ENCODE results near the gene APOH.
"Not testable (repeated sequence)": the region's sequence is repeated elsewhere in the genome, so short reads cannot be mapped to it uniquely, and the experiment has no call there.

The APOH gene

DNA sequence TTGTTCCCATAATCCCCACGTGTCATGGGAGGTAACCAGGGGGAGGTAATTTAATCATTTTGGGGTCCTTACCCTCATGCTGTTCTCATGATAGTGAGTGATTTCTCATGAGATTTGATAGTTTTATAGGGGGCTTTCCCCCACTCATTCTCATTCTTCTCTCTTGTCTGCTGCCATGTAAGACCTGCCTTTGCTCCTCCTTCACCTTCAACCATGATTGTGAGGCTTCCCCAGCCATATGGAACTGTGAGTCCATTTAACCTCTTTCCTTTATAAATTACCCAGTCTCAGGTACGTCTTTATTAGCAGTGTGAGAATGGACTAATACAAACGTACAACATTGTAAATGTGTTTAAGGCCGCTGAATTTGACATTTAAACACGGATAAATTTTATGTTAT lies 35.5 kb upstream of the APOH start:
- Histone ChIP-seq H3K4me3 (ENCODE audit: low read length in 2 of 2) (no peak overlapping the region), H3K4me1 (ENCODE audit: control insufficient read depth in 2 of 2, insufficient read depth in 2 of 2, low read length in 2 of 2) (no peaks in the 10 kb centered on the region), H3K9me3 (ENCODE audit: control insufficient read depth in 2 of 2, low read length in 2 of 2) (no peaks in the 10 kb centered on the region), H3K36me3 (ENCODE audit: control insufficient read depth in 2 of 2, insufficient read depth in 2 of 2, low read length in 2 of 2) (no peaks in the 10 kb centered on the region), H3K27me3 (ENCODE audit: control insufficient read depth in 2 of 2, insufficient read depth in 2 of 2, low read length in 2 of 2) (no peaks in the 10 kb centered on the region), H3K27ac (ENCODE audit: low read depth in 2 of 2, low read length in 2 of 2) (no peak overlapping the region), H3K9ac (ENCODE audit: low read depth in 1 of 2, low read length in 2 of 2) (no peak overlapping the region)

- H3K4me3 ChIP-seq (ENCODE audit: low read length in 2 of 2) = no peak overlapping the region
- no peak overlapping the region for H3K27ac ChIP-seq (ENCODE audit: low read depth in 2 of 2, low read length in 2 of 2)
- H3K4me1 ChIP-seq (ENCODE audit: control insufficient read depth in 2 of 2, insufficient read depth in 2 of 2, low read length in 2 of 2) = no peaks in the 10 kb centered on the region
- no peaks in the 10 kb centered on the region for H3K36me3 ChIP-seq (ENCODE audit: control insufficient read depth in 2 of 2, insufficient read depth in 2 of 2, low read length in 2 of 2)
- H3K9me3 ChIP-seq (ENCODE audit: control insufficient read depth in 2 of 2, low read length in 2 of 2) = no peaks in the 10 kb centered on the region
- H3K9ac ChIP-seq (ENCODE audit: low read depth in 1 of 2, low read length in 2 of 2) = no peak overlapping the region
- H3K27me3 ChIP-seq (ENCODE audit: control insufficient read depth in 2 of 2, insufficient read depth in 2 of 2, low read length in 2 of 2) = no peaks in the 10 kb centered on the region
Measured at GRCh38 chr17:66262767-66263166, 33.6 kb upstream of the APOH start.

DNA sequence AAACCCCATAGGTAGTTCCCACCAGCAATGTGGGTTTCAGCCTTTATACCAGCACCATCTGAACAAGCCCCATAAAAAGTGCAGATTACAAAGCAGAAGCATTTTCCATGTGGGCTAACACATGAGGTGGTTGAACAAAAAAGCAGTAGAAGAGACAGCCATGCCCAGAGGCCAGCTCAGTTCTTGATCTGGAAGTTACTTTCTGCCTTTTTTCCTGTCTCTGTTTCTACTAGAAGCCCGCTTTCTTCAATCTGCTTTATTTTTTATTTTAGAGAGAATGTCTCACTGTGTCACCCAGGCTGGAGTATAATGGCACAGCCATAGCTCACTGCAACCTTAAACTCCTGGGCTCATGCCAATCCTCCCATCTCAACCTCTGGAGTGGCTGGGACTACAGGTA lies 31.5 kb upstream of the APOH start:
- Histone ChIP-seq H3K9ac (ENCODE audit: low read depth in 1 of 2, low read length in 2 of 2) (no peak overlapping the region), H3K4me3 (ENCODE audit: low read length in 2 of 2) (no peak overlapping the region)

GRCh38 chr17:66260275-66260674 lies 31.1 kb upstream of the APOH start:
- no peaks in the 10 kb centered on the region for H3K36me3 ChIP-seq (ENCODE audit: control insufficient read depth in 2 of 2, insufficient read depth in 2 of 2, low read length in 2 of 2)
- H3K9ac ChIP-seq (ENCODE audit: low read depth in 1 of 2, low read length in 2 of 2) = no peak overlapping the region
- H3K9me3 ChIP-seq (ENCODE audit: control insufficient read depth in 2 of 2, low read length in 2 of 2) = no peaks in the 10 kb centered on the region
- no peaks in the 10 kb centered on the region for H3K4me1 ChIP-seq (ENCODE audit: control insufficient read depth in 2 of 2, insufficient read depth in 2 of 2, low read length in 2 of 2)
- H3K27ac ChIP-seq (ENCODE audit: low read depth in 2 of 2, low read length in 2 of 2) = no peak overlapping the region
- no peak overlapping the region for H3K4me3 ChIP-seq (ENCODE audit: low read length in 2 of 2)
- H3K27me3 ChIP-seq (ENCODE audit: control insufficient read depth in 2 of 2, insufficient read depth in 2 of 2, low read length in 2 of 2) = no peaks in the 10 kb centered on the region

More for the DNA sequence above, 31.5 kb upstream of the APOH start:
- H3K27ac ChIP-seq (ENCODE audit: low read depth in 2 of 2, low read length in 2 of 2) = no peak overlapping the region
- no peaks in the 10 kb centered on the region for H3K36me3 ChIP-seq (ENCODE audit: control insufficient read depth in 2 of 2, insufficient read depth in 2 of 2, low read length in 2 of 2)
- no peaks in the 10 kb centered on the region for H3K27me3 ChIP-seq (ENCODE audit: control insufficient read depth in 2 of 2, insufficient read depth in 2 of 2, low read length in 2 of 2)
- H3K4me1 ChIP-seq (ENCODE audit: control insufficient read depth in 2 of 2, insufficient read depth in 2 of 2, low read length in 2 of 2) = no peaks in the 10 kb centered on the region
- H3K9me3 ChIP-seq (ENCODE audit: control insufficient read depth in 2 of 2, low read length in 2 of 2) = no peaks in the 10 kb centered on the region

DNA sequence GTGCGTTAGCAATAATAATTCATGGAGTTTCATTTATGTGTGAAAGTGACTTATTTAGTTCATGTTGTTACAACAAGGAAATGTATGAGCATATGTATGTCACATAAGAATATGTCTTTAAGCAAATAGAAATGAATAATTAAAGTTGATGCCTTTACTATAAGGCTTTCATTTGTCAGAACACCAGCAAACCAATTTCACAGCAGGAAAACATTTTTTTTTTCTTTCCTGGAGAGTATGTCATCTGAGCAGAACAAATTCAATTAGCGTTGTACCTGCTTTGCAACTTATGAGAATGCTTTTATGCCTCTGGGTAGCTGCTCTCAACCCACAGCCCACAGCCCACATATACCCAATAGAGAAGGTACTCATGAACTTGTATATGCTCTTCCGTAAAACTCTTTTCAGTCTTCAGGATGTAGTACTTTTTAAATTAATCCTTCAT lies 26.3 kb upstream of the APOH start:
- Histone ChIP-seq H3K9me3 (ENCODE audit: control insufficient read depth in 2 of 2, low read length in 2 of 2) (no peaks in the 10 kb centered on the region), H3K4me3 (ENCODE audit: low read length in 2 of 2) (no peak overlapping the region), H3K27me3 (ENCODE audit: control insufficient read depth in 2 of 2, insufficient read depth in 2 of 2, low read length in 2 of 2) (no peaks in the 10 kb centered on the region), H3K27ac (ENCODE audit: low read depth in 2 of 2, low read length in 2 of 2) (no peak overlapping the region), H3K36me3 (ENCODE audit: control insufficient read depth in 2 of 2, insufficient read depth in 2 of 2, low read length in 2 of 2) (no peaks in the 10 kb centered on the region), H3K4me1 (ENCODE audit: control insufficient read depth in 2 of 2, insufficient read depth in 2 of 2, low read length in 2 of 2) (no peaks in the 10 kb centered on the region), H3K9ac (ENCODE audit: low read depth in 1 of 2, low read length in 2 of 2) (no peak overlapping the region)

DNA sequence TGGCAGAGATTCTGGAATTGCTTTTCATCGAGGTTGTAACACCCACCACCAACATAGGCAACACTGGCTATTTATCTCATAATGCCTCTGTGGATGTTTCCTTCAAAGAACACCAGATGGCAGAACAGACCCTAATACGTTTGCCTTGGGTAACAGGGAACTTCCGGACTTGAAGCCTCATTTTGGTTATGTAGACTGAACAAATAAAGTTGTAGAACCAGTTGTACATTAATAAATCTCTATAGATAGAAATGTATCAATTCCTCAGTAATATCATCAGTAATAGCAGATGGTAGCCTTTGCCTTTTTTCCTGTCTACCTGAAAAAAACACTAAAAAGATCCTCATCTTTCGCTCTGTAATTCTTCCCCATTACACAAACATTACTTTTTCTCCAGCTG lies 25.9 kb upstream of the APOH start:
- Histone ChIP-seq H3K9me3 (ENCODE audit: control insufficient read depth in 2 of 2, low read length in 2 of 2) (no peaks in the 10 kb centered on the region), H3K36me3 (ENCODE audit: control insufficient read depth in 2 of 2, insufficient read depth in 2 of 2, low read length in 2 of 2) (no peaks in the 10 kb centered on the region), H3K27me3 (ENCODE audit: control insufficient read depth in 2 of 2, insufficient read depth in 2 of 2, low read length in 2 of 2) (no peaks in the 10 kb centered on the region), H3K27ac (ENCODE audit: low read depth in 2 of 2, low read length in 2 of 2) (no peak overlapping the region), H3K4me3 (ENCODE audit: low read length in 2 of 2) (no peak overlapping the region), H3K9ac (ENCODE audit: low read depth in 1 of 2, low read length in 2 of 2) (no peak overlapping the region), H3K4me1 (ENCODE audit: control insufficient read depth in 2 of 2, insufficient read depth in 2 of 2, low read length in 2 of 2) (no peaks in the 10 kb centered on the region)

GRCh38 chr17:66253458-66253857 lies 24.2 kb upstream of the APOH start:
- H3K4me1 ChIP-seq (ENCODE audit: control insufficient read depth in 2 of 2, insufficient read depth in 2 of 2, low read length in 2 of 2); H3K36me3 ChIP-seq (ENCODE audit: control insufficient read depth in 2 of 2, insufficient read depth in 2 of 2, low read length in 2 of 2); H3K4me3 ChIP-seq (ENCODE audit: low read length in 2 of 2); H3K27ac ChIP-seq (ENCODE audit: low read depth in 2 of 2, low read length in 2 of 2); H3K9me3 ChIP-seq (ENCODE audit: control insufficient read depth in 2 of 2, low read length in 2 of 2); H3K9ac ChIP-seq (ENCODE audit: low read depth in 1 of 2, low read length in 2 of 2); H3K27me3 ChIP-seq (ENCODE audit: control insufficient read depth in 2 of 2, insufficient read depth in 2 of 2, low read length in 2 of 2): not testable (repeated sequence)

DNA sequence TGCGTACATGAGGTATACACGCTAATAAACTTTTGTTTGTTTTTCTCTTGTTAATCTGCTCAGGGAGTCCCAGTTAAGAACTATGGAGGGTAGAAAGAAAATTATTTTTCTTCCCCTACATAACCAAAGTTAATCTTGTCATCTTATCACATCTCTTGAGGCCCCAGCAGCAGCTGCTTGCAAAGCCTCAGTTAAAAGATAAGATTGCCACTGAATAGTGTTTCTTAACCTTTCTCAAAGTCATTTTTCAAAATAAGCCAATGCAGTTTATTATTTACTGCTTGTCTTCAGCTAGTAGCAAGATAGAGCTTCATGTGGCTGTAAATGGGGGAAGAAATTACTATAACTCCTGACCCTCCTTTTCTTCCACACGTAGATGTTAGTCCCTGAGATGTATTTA lies 21.5 kb upstream of the APOH start:
- Histone ChIP-seq H3K9me3 (ENCODE audit: control insufficient read depth in 2 of 2, low read length in 2 of 2) (no peaks in the 10 kb centered on the region), H3K27ac (ENCODE audit: low read depth in 2 of 2, low read length in 2 of 2) (no peak overlapping the region), H3K36me3 (ENCODE audit: control insufficient read depth in 2 of 2, insufficient read depth in 2 of 2, low read length in 2 of 2) (no peaks in the 10 kb centered on the region), H3K4me1 (ENCODE audit: control insufficient read depth in 2 of 2, insufficient read depth in 2 of 2, low read length in 2 of 2) (no peaks in the 10 kb centered on the region), H3K27me3 (ENCODE audit: control insufficient read depth in 2 of 2, insufficient read depth in 2 of 2, low read length in 2 of 2) (no peaks in the 10 kb centered on the region), H3K4me3 (ENCODE audit: low read length in 2 of 2) (no peak overlapping the region), H3K9ac (ENCODE audit: low read depth in 1 of 2, low read length in 2 of 2) (no peak overlapping the region)

GRCh38 chr17:66248285-66248684 lies 19.1 kb upstream of the APOH start:
- H3K27ac ChIP-seq (ENCODE audit: low read depth in 2 of 2, low read length in 2 of 2) = no peak overlapping the region

DNA sequence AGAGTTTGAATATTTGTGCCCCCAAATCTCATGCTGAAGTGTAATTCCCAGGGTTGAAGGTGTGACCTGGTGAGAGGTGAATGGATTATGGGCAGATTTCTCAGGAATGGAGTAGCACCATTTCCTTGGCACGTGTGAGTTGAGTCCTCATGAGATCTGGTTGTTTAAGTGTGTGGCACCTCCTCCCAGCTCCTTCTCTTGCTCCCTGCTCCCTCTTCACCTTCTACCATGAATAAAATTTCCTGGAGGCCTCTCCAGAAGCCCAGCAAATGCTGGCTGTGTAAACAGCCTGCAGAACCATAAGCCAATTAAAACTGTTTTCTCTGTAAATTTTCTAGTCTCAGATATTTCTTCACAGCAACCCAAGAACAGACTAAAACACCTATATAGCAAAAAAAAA lies 12.6 kb upstream of the APOH start:
- Histone ChIP-seq H3K9me3 (ENCODE audit: control insufficient read depth in 2 of 2, low read length in 2 of 2) (no peaks in the 10 kb centered on the region), H3K27me3 (ENCODE audit: control insufficient read depth in 2 of 2, insufficient read depth in 2 of 2, low read length in 2 of 2) (no peaks in the 10 kb centered on the region), H3K4me1 (ENCODE audit: control insufficient read depth in 2 of 2, insufficient read depth in 2 of 2, low read length in 2 of 2) (no peaks in the 10 kb centered on the region), H3K27ac (ENCODE audit: low read depth in 2 of 2, low read length in 2 of 2) (no peak overlapping the region), H3K36me3 (ENCODE audit: control insufficient read depth in 2 of 2, insufficient read depth in 2 of 2, low read length in 2 of 2) (no peaks in the 10 kb centered on the region), H3K4me3 (ENCODE audit: low read length in 2 of 2) (no peak overlapping the region), H3K9ac (ENCODE audit: low read depth in 1 of 2, low read length in 2 of 2) (no peak overlapping the region)

More at GRCh38 chr17:66248285-66248684, 19.1 kb upstream of the APOH start:
- Histone ChIP-seq H3K4me3 (ENCODE audit: low read length in 2 of 2) (no peak overlapping the region), H3K4me1 (ENCODE audit: control insufficient read depth in 2 of 2, insufficient read depth in 2 of 2, low read length in 2 of 2) (no peaks in the 10 kb centered on the region), H3K27me3 (ENCODE audit: control insufficient read depth in 2 of 2, insufficient read depth in 2 of 2, low read length in 2 of 2) (no peaks in the 10 kb centered on the region), H3K9me3 (ENCODE audit: control insufficient read depth in 2 of 2, low read length in 2 of 2) (no peaks in the 10 kb centered on the region), H3K9ac (ENCODE audit: low read depth in 1 of 2, low read length in 2 of 2) (no peak overlapping the region), H3K36me3 (ENCODE audit: control insufficient read depth in 2 of 2, insufficient read depth in 2 of 2, low read length in 2 of 2) (no peaks in the 10 kb centered on the region)

DNA sequence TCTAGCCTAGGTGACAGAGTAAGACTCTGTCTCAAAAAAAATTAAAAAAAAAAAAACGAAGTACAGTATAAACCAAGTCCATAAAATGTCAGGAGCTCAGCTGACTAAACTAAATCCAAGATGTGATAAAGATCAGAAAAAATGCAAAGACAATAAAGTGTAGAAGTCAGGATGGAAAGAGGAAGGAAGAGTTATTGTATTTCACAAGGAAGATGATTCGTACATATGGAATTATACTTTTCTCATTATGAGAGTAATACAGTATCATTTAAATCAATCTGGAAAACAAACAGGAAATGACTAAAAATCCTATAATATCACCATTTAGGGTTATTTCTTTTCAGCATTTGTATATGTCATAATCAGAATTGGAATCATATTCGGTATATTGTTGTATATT lies 11.4 kb upstream of the APOH start:
- H3K27ac ChIP-seq (ENCODE audit: low read depth in 2 of 2, low read length in 2 of 2) = no peak overlapping the region
- no peak overlapping the region for H3K4me3 ChIP-seq (ENCODE audit: low read length in 2 of 2)
- H3K4me1 ChIP-seq (ENCODE audit: control insufficient read depth in 2 of 2, insufficient read depth in 2 of 2, low read length in 2 of 2) = no peaks in the 10 kb centered on the region
- H3K36me3 ChIP-seq (ENCODE audit: control insufficient read depth in 2 of 2, insufficient read depth in 2 of 2, low read length in 2 of 2) = no peaks in the 10 kb centered on the region
- no peaks in the 10 kb centered on the region for H3K9me3 ChIP-seq (ENCODE audit: control insufficient read depth in 2 of 2, low read length in 2 of 2)
- H3K27me3 ChIP-seq (ENCODE audit: control insufficient read depth in 2 of 2, insufficient read depth in 2 of 2, low read length in 2 of 2) = no peaks in the 10 kb centered on the region
- H3K9ac ChIP-seq (ENCODE audit: low read depth in 1 of 2, low read length in 2 of 2) = no peak overlapping the region
